DOHH2 (cell line): ENCODE measurements around the gene PCSK5.

Source experiments
- CTCF ChIP-seq: fragments of 200-600 bp; sonication (generic); IDR thresholded peaks from one replicate; pipeline ENCODE4 v1.5.1; 2014; ENCODE audit warnings: antibody characterized with exemption, mild to moderate bottlenecking, low read depth, low read length; ENCODE audit not compliant: poor library complexity, severe bottlenecking
- EZH2phosphoT487 ChIP-seq: fragments of 200-600 bp; sonication (generic); IDR thresholded peaks from 2 replicates; pipeline ENCODE4 v1.6.1; 2017; ENCODE audit warnings: borderline replicate concordance, mild to moderate bottlenecking, antibody characterized with exemption, low read length, moderate library complexity, mixed read lengths

- TF ChIP-seq CTCF (no peak), EZH2phosphoT487 (no peak)
These were observed 38.6 kb upstream of the PCSK5 start for GRCh38 chr9:75851917-75852316.
